GM19238 (cell line): ENCODE results near the gene SEBOX.

ENCODE experiments used
- DNase-seq: peaks from one replicate; pipeline ENCODE4 v3.0.0; 2011; ENCODE audit warnings: low spot score; ENCODE audit not compliant: insufficient read length

The SEBOX gene

DNA sequence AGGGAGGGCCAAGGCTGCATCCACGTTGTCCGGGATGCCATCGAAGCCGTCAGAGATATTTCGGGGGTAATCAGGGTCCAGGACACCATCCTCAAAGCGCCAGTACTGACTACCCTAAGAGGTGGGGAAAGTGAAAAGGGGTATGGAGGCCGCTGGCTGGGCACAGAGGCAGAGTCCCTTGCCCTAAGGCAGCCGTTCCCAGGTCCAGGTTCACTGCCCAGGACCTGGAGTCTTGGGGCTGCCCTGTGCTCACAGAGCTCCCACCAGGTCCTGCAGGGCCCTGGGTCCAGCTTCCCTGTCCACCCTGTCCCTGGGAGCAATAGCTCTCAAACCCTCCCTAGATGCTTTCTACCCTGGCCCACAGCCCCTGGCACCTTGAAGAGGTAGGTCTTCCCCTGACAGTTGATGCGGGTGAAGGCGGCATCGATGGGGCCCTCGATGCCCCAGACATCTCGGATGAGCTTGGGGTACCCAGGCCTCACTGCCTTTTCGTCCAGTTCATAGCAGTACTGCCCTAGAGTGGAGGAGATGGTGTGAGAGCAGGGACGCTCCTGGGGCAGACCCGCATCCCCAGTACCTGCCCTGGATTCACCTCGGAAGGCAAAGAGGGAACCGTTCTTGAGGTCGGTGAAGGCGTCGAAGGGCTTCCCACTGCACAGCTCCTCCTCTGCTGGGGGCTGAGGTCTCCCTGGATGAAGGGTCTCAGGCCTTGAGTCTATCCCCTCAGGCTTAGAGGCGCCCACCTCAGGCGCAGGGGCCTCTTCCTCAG is 4.1 kb upstream of the SEBOX start:
- DNase-seq = no peak

DNA sequence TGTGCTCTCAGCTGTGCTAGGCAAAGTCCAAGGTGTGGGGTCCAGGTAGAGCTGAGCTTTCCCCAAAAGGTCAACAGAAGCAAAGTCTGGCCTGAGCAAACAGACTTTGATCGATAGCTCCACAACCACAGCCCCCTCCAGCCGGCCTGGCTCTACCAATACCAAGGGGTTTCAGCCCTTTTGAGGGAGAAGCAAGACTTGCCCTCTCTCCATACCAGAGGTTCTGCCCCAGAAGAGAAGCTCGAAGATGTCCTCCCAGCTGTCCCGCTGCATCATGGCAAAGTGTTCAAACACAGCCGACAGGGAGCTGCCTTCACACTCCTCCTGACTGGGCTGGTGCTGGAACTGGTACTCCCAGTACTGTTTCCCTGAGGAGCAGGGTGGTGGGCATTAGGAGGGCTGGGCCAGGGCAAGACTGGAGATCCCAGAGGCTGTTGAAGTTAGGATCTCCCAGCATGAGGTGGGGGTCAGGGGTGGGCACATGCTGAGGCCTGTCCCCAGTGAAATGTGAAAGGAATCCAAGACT is 3.4 kb upstream of the SEBOX start:
- no peak for DNase-seq

DNA sequence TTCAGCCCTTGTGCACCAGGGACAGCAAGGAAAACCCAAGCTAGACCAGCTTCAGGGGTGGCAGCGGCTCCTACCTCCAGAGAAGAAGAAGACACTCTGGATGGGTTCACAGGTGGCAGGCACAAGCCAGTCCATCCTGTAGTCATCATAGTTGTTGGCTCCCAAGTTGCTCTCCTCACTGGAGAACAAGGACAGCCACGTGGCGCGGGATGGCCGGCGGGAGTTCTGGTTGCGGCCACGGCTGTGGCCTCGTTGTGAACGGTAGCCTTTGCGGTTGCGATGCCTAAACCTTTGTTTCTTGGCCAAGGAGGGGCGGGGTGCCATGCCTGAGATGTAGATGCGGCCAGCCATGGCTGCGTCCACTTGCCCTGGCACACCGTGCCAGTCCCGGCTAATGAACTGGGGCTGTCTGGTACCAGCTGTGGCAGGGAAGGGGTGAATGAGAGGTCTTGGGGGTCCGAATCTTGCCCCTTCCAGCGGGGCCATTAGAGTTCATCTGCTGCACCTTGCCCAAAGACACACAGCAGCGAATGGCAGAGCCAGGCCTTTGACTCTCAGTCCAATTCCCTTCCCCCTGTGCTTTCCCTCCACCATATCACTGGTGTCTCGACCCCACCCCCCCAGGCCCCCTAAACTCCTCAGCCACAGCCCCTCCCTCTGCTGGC is 2.8 kb upstream of the SEBOX start:
- DNase-seq = no peak

DNA sequence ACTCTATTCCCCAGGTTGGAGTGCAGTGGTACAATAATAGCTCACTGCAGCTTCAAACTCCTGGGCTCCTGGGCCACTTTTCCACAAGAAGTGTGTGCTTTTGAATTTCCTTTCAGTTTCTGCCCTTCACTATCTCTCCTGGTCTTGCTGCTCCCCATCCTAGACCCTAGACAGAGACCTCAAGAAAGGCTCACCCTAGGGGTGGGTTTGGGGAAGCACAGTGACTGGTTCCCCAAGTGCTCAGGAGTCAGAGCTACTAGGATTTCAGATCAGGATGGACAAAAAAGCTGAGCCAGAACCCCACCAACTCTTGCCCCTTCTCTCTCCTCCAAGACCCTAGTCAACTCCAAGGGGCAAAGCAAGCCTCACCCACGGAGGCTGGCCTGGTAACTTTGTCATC is 1.6 kb upstream of the SEBOX start:
- no peak for DNase-seq

DNA sequence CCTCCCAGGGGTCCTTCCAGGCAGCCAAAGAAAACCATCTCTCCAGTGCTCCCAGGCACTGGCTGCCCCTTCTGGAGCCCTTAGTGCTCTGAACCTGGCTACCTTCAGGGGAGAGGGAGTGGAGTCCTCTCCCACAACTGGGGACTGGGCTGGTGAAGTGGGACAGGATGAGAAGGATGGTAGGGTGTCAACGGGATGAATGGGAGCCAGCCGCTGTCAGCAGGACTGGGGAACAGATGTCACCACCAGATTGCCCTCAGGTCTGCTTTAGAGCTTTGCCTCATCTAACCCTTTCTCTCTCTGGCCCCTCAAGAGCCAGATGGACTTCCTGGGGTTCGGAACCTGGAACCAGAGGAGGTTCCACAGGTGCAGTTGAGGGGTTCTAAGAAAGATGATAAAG is 488 bp upstream of the SEBOX start:
- DNase-seq = no peak

DNA sequence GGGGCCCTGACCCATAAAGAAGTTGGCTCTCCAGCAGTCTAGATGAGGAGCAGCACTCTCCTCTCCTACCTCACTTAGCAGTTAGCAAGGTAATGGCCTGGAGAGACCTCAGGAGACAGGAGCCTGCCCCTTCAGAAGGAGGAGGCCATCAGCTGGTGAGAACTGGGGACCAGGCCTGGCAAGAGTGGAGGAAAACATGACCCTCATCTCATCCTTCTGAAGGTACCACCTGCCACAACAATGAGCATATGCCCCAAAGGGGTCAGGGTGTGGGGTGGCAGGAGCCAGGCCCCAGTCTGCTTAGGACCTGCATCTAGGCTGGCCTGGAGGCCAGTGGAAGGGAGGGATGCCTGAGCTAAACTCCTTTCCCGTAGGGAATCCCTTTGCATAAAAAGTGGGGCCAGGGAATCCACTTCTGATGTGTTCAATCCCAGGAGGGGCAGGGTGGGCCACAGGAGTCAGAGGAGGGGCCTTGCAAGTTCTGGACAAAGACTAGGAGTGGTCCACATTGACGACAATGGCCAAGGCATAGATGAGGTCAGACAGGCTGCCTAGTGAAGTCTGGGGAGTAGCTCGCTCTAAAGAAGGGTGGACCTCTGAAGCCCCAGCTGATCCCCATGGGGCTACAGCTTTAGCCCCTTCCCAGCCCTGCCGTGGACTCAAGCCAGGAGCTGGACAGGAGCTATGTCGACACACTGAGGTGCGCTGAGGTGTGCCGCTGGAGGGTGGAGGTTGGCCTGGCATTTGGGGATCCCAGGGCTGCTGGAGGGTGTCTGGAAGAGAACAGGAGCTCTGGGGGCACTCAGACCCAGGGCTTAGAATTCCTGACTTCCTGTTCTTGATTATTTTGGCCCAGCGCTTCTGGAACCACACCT is 986 bp downstream of the SEBOX start:
- DNase-seq = no peak

DNA sequence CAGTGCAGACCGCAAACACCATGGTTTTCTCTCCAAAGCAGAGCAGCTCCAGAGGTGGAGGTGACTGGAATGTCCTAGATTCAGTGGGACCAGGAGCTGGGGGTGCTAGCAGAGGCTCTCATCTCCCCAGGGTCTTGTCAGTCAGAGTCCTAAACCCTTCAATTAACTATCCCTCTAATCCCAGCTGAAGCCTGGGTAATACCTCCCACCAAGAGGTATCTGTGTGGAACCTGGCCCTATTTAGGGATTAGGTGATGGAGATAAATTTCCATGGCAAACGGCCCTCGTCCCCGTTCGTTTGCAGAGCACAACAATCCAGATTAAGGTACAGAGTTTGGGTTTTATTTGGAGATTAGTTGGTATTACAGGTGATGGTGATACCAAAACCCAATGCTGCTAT is 1.8 kb downstream of the SEBOX start:
- DNase-seq = no peak

DNA sequence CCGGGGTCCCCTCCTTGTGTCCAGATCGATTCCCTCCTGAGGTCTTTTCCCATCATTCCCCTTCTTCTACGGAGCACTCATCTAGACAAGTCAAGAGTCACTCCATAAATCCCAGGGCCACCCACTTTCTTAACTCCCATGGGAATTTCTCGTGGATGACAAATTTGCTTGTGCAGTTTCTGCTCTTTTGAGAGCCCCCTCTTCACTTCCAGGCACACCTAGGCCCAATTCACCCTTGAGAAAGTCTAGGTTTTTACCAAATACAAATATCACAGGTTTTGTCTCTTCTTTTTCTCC is 7.2 kb downstream of the SEBOX start:
- no peak for DNase-seq

DNA sequence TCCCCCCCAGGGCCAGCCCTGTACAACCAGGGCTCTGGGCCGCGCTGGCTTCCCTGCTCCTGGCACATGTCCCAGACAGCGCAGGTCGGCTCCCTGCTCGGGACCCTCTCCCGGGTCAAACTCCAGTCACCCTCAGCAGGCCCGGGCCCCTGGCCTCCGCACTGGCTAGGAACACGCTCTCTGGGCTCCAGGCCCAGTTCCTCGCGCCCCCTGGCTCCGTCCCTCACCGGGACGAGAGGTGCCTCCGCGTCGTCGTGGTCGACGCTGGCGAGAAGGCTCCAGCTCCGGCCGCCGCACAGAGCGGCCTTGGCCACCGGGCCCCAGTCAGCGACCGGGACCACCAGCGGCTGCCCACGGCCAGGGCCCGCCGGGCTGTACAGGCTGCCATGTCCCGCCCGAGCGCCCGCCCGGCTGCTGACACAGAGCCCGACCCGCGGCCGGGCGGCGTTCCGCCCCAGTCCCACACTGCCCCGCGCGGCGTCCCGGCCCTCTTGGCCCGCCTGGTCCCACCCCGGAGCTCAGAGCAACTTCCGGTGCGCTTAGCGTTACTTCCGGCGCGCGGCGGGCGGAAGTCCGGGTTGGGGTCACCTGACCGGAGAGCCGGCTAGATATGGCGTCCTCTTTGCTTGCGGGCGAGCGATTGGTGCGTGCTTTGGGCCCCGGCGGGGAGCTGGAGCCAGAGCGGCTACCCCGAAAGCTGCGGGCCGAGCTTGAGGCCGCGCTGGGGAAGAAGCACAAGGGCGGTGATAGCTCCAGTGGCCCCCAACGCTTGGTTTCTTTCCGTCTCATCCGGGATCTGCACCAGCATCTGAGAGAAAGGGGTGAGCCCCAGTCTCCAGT is 7.7 kb downstream of the SEBOX start, which contains the start of gene POLDIP2:
POLDIP2 (minus strand) TSS at position 467 of the 840 bp plus-strand sequence; CDS start at position 388, 79 bp downstream.
- peak; percentile 96 for DNase-seq

DNA sequence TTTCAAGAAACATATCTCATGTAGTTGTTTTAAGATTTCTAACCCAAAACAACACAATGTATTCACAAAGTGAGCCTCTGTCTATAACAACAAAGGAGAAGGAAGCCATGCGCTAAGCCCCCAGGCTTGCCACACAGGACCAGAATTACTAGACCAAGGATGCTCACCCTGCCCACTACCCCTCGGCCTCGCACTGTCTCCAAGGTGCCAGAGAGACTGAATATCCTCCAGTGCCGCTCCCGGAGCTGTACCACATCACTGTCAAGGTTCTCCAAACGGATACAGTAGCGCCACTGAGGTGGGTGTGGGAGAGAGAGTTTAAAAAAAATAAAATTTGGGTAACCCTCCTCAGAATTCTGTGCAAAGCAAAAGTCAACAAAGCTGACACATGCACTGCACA is 14.7 kb downstream of the SEBOX start:
- DNase-seq = no peak

DNA sequence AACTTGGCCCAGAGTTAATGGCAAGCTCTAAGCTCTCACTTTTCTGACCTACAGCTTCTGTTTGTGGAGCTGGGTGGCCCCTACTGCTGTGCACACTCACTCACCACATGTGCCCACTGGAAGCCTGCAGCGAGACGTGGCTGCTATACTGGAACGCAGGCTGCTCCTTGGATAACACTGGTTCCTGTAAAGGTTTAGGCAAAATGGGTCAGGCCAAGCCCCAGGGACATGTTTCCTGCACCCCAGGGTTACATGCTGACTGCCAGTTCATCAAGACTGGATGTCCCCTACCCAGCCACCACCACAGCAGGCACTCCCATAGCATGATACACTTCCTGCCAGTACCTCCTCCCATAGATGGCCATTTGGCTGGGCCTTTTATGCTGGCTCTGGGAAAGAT is 16.0 kb downstream of the SEBOX start:
- no peak for DNase-seq

DNA sequence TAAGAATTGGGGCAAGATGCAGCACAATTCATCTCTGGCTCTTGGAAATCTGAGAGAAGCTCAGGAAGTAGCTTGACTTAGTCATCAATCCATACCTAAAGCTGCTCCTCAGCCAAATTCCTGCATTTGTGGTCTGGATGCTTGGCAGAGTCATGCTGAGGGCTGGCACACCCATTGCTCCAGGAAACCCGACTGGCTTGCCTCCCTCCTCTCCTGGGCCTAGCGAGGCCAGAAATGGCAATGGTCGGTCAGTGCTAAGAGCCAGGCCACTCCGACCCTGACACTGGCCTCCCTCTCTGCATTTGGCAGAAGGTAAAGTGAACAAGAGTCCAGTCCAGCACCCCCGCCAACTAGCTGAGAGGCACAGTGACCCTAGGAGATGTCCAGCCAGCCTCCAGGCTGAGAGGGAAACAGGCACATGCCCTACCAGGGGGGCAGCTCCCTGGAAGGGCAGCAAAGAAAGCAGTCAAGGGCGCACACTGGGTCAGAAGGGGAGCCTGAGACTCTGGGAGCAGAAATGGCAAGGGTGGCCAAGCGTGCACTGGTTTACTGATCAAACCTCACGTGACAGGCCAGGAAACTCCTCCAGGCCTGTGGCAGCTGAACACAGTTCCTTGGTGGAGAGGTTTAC is 17.6 kb downstream of the SEBOX start:
- DNase-seq = no peak

DNA sequence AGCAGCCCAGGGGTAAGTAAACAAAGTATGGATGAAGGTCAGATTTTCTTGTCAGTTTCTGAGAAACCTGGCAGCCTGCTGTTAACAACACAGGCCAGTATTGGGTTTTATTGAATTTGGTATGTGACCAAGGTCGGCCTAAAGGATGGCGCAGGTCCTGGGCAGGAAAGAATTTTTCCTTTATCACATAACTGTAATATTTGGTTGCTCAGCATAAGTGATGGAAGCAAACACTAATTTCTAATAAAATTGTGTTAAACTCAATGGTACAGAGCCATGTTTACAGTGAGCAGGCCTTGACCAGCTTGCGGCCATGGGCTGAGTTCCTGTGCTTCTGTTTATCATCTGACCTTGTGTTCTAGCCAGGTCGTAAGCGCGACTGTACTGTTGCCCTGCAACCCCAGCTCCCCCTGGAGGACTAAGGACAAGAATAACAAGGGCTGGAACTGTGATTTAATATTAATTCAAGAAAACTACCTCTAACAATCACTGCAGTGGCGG is 18.2 kb downstream of the SEBOX start:
- no peak for DNase-seq

DNA sequence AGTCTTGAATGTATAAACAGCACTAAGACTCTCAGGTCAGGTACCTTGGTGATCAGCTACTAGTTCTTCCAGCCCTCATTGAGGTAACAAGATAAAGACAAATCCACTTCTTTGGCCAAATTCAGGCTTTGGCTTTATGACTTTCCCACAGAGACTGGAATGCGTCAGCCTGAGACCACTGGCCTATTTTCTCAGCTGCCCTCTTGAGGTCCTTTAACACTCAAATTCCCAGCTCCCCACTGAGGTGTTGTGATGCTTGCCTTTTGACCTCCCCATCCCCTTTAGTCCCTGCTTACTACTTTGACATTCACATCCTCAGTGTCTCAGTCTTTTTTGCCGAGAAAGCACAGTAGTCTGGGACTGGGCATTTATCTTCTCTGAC is 18.8 kb downstream of the SEBOX start:
- no peak for DNase-seq

DNA sequence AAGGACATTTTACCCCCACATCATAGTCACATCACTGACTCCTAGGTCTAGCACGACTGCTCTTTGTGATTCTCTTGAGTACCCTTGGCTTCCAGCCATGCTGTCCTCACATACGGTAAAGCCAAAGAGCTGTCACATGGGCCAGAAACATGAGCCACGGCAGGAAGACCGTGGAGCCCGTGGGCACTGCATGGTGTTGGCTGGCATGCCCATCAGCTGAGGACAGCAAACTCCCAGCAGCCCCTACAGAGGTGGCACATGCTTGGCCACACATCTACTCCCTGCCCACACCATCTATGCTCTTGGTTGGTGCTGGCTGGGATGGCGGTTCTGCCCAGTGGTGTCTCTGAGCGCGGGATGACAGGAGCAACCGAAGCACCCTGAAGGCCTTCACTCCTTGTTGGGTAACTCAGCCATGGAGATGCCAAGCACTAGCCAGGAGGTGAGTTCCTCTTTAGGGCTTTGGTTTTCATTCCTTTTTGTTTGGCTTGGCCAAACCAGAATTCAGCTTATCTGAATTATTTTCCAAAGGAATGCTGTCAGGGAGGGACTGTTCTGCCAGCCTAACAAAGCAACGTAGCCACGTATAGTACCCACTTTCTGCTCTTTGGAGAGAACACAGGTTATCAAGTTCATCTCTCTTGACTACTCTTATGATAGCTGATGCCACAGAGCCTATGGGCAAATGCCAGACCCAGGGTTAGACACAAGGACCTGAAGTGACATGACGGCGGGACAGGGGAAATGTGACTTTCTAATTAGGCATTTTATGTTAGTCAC is 19.4 kb downstream of the SEBOX start:
- DNase-seq = no peak

DNA sequence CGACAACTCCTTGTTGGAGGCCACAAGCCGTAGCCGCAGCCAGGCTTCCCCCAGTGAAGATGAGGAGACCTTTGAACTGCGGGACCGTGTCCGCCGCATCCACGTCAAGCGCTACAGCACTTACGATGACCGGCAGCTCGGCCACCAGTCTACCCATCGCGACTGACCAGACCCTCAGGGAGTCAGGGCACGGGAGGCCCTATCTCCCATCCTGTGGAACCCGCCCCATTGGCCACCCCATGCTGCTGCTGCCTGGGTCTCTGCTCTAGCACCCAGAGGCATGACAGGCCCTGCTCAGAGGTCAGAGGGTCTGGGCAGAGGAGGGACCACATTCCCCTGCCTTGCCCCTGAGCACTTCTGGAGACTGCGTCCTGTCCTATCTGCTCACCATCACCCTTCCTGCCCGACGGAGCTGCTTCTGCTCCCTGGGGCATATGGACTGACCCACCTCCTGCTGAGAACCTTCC is 20.5 kb downstream of the SEBOX start:
- no peak for DNase-seq

DNA sequence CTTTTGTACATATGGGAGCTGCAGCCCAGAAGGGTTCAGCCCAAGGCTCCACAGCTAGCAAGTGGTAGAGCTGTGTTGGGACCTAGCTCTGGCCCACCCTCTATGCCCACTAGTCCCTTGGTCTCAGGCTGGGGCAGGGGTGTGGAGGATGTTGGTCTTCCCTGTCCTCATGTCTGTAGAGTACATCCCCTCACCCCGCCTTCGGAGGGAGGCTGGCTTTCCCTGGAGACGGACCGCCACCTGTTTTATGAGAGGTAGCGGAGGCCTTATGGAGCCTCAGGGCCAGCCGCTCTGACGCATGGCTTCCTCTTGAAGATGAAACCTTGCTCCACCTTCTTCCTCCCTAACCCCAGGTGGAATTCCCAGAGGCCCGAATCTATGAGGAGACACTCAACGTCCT is 21.0 kb downstream of the SEBOX start:
- DNase-seq = no peak

DNA sequence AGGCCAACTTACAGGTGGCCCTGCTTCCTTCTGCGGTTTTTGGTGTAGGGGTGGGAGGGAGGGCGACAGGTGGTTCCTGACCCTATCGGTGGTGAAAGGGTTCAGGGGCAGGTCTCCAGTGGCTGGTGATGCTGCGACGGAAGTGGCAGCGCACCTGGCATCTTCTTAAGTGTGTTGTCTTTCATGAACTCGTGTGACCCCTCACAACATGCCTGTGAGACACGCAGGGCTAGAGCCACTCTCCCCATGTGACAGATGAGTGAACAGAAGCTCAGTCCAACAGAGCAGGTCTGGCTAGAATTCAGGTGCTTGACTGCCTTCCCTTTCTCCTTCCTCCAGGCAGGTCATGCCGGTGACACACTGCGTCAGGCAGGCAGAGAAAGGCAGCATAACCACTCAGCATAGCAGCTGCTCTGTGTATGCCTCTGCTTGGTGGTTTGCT is 21.5 kb downstream of the SEBOX start:
- no peak for DNase-seq

DNA sequence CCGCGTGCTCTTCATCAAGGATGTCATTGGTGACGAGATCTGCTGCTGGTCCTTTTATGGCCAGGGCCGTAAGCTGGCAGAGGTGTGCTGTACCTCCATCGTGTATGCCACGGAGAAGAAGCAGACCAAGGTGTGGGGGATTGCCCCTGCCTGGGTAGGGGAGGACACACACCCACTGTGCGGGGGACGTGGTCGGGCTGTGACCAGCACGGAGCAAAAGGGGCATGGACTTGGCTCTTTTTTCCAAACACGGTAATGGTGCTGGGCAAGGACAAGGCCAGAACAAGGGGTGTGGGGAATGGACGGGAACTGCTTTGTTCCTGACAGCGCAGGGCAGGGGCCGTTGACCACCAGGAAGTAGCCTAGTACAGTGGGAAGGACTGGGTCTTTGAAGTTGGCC is 22.7 kb downstream of the SEBOX start:
- no peak for DNase-seq

DNA sequence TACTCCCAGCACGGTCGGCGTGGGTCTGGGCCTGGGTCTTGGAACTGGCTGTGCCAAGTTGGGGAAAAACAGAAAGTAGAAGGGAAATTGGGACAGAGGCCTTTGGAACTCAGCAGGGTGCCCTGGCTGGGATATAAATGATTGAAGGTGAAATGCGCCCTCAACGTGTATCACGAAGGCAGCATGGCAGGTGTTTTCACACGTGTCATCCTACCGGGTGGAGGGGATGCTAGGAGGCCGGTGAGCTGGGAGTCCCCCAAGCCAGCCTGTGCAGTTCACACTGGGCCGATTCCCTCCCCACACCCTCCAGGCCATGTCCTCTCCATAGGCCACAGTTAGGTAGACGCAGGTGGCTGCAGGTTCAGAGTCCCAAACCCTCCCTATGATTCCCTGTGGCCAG is 23.5 kb downstream of the SEBOX start:
- DNase-seq = no peak
